ENCODE data around the gene CNTN3.
A peak's percentile ranks its signal among the peaks of the same experiment; 100 is the strongest.

The CNTN3 gene

DNA sequence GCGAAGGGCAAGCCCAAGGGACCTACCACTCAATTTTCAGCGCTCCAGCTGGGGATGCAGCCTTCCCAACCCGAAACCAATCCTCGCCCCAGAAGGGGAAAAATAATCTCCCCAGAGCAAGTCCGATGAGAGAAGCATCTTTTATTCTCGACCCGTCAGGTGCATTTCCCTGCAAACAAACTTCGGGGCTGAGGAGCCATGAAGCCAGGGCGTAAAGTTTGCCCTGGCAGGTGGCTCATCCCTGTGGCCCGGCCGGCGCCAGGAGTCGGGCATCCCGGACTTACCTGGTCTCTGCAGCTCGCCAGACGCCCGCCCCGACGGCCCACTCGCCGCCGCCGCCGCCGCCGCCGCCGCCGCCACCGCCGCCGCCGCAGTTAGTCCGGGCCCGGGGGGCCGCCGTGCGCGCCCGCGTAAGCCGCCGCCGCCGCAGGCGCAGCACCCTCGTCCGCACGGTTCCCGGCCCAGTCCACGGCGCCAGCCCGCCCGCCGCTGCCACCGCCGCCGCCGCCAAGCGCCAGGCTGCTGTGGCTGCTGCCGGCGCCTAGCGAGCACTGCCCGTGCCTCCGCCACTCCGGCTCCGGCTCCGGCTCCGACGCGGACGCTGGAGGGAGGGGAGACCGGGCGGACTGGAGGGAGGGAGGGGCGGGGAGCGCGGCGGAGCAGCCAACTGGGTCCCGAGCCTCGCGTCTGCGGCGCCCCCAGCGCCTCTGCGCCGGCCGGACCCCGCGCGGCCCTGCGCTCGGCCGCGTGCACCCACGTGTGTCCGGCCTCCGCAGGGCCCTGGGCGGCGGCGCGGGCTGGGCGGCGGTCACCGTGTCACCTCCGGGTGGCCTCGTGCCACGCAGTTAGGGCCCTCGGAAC lies at the start of gene CNTN3:
Gene CNTN3 (minus strand): TSS at position 553 of the 861 bp plus-strand sequence. CDS start 93,547 bp downstream, outside the sequence.
- DNase-seq, result peak; percentile 5 to 6

DNA sequence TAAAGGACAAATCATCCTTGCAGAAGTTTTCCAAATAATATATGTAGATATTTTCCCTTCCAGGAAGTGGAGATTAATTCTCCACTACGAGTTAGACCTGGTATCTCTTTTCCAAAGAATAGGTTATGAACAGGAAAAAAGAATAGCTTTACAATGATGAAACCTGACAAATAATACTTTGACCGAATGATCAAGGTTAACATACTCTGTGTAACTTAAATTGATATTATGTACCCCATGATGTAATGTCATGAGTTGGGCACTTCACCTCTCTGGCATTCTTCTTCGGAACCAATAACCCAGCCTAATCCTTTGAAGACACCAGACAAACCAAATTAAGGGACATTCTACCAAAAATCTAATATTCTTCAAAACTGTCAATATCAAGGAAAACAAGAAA lies 48.7 kb upstream of the CNTN3 start:
- no peak for DNase-seq

DNA sequence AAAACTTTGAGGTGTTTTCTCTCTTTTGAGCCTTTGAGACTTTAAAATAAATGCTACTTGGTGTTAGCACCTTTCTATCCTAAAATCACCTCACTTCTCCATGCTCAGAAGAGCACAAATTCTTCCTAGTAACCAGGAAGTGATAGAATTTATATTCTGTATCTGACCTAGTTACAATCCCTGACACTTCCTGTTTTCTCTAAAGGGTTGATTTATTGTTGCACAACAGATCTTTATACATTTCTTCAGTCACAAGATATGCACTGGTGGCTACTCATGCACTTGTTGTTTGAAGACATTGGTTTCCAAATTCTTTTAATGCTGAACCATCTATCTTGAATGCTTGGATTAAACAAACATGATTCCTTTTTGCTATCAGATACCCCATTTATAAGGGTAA lies 47.2 kb upstream of the CNTN3 start:
- DNase-seq, result no peak

DNA sequence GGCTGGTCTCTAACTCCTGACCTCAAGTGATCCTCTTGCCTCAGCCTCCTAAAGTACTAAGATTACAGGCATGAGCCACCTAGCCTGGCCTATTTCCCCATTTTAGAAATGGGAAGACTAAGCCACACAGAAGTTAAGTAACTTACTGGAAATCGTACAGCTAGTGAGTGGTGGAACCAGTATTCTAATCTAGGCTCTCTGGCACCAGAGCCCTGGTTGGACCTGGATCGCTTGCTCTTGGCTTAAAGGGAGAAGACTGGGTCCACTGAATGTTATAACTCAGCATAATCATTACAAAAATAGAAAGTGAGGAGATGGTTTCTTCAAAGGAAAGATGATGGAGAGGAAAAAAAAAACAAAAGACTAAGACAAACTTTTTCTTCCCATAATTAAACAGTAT lies 37.4 kb upstream of the CNTN3 start:
- no peak for DNase-seq

DNA sequence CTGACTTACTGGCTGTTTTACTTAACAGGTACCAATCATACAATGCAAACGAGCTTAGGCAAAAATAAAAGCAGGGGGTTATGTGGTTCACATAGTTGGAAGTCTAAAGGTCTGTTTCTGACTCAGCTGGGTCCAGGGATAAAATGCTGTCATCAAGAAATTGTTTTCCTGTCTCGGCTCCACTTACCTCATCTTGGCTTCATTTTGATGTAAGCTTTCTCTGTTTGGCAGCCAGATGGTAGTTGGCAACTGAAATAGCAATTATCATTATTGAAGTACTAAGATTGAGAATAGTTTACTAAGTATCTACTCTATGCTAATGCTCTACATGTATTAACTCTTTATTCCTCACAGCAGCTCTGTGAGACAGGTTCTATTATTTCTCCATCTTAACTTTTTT lies 36.8 kb upstream of the CNTN3 start:
- no peak for DNase-seq

DNA sequence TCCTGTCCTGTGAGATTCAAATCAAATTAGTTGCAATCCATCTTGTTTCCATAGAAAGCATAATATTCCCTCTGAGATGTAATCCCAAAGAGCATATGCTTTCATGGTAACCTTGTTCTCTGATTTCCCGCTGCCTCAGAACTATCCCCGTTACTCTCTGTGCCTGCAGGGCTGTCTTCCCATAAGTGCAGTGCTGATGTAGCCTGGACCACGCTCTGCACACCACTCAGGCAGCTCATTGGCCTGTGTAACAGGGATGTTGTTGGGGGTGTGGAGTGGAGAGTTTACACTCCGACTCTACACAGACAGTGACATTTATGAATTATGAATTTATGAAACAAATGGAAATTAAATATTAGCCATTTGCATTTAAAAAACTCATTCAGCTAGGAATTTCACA lies 33.6 kb upstream of the CNTN3 start:
- no peak for DNase-seq

DNA sequence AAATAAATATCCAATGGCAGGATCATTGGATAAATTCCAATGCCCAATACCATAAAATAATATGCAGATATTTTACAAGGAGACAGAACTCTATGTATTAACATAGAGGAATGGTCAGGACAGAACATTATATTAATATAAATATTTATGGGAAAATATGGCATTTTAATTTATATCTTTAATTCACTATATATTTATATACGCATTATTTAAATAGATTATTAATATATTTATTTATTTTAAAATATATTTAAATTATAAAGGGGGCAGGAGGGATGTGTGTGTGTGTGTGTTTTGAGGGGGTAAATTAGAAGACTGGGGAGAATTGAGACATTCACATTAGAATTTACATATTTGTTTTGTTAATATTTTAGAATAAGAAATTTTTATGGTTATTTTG lies 31.6 kb upstream of the CNTN3 start:
- no peak for DNase-seq

DNA sequence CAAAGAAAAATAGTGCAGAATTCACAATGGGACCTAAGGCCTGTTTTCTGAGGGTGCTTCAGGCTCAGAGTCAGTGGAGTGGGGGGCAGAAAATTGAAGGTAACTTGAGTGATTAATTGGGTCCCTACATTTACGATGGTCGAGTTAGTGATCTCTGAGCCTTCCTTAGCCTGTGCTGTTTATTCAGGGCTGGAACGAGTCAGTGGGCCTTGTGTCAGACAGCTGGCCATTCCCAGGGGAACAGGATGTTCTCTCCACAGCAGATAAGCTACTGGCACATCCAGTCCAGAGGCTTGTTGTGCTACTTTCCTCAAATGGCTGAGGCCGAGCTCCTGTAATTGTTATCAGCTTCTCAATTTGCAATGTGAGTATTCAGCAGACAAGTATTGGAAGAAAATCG lies 29.2 kb upstream of the CNTN3 start:
- no peak for DNase-seq

DNA sequence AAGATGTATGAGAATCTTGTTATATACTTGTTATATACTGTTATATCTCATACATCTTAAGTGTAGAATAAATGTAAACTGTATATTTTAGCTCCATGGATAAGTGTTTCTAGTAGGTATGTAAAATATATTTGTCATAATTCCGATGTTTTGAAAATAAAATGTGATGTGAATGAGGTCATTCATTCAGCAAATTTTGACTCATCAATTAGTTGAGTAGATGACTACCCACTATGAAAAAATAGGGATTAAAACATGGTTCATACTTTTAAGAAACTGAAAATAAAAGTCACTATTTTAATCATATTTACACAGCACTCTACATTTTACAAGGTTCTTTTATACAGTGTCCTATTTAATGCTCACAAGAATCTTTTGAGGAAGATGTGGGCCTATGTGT lies 28.4 kb upstream of the CNTN3 start:
- DNase-seq, result no peak

DNA sequence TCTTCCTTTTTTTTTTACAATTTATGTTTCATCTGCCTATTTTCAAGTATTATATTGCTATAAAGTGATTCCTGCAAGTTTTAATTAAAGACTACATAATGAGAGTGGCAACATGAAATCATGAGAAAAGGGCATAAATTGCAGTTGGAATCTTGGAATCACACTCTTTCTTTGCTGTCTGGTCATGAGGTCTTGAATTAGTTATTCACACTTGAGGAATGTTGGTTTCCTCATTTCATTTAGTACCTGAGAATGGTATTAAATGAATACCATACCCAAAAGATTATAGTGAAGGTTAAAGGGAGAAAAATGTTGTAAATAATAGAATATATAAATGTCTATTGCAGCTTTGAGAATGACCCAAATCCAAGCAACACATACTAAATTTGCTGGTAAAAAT lies 25.8 kb upstream of the CNTN3 start:
- DNase-seq, result no peak

DNA sequence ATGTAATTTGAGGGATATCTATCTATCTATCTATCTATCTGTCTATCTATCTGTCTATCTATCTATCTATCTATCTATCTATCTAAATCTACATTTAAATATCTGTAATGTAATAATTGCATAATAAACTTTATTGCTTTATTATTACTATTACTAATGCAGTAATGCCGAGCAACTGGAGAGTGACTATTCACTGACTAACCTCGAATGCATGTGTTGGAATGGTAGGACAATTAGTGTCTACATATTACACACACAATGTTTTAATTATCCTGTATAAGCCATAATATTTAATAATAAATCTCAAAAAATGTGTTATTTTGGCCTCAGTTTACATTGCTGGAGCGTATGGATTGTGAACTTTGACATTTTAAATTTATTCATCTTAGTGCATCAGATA lies 25.2 kb upstream of the CNTN3 start:
- no peak for DNase-seq

DNA sequence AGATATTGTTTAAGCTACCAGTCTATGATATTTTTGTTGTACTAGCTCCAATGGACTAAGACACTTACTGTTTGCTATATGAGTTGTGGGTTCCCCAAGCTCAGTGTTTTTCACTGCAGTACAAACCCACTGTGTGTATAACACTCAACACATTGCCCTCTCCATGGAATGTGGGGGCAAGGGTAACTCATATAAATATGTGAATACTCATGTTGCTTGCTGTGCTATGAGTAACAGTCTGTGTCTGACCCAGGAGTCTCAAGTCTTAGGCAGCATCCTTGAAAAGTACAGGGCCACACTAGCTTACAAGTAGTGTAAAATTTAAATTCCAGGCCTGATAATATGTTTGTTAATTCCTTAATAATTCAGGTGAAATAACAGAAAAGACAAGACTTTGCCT lies 22.5 kb upstream of the CNTN3 start:
- DNase-seq, result no peak

DNA sequence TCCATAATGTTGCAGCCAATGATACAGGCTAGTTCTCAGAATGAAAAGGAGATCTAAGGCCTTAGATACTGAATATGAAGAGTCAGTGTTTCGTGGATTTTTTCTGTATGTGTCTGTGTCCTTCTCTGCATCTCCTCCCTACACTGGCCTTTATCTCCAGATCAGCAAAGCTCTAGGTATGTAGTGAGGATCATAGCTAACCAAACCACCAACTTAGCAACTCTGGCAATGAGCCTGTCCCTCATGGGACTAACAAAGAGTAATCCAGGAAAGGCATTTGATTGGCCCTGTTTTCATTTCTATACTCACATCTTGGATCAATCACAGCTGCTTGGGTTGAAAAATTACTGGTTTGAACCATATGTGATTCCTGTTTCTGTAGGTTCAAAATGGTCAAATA lies 18.6 kb upstream of the CNTN3 start:
- DNase-seq, result no peak

DNA sequence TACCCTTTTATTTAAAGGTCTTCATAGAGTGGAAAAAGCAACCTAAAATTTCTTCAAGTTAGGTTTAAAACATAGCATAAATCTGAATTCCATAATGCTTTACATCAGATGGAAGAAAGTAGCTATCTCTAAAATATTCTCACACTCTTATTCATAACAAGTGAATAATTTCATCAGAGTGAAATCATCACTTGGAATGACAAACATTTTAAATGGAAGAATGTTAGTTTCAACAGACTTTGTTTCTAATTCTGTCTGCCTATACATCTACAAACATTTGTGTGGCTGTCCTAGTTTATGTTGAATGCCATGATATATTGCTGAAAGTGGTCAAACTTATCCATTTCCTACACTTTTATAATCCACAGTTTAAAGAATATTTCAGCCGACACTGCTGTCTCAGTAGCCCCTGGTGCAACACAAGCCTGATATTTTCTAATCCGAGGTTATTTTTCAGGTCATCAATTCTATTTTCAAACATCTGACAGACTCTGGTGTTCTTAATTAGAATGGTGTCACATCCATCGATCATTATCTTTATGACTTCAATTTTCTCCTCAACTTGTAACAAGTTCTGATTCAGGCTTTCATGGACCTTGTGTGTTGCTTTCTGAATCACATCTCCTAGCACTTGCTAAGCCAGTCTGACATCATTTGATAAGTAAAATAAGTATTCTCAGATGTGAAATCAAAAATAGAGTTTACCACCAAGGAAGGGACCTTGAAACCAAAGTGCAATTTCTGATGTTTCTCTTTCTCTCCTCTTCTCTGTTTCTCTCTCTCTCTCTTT lies 17.1 kb upstream of the CNTN3 start:
- DNase-seq, result no peak

DNA sequence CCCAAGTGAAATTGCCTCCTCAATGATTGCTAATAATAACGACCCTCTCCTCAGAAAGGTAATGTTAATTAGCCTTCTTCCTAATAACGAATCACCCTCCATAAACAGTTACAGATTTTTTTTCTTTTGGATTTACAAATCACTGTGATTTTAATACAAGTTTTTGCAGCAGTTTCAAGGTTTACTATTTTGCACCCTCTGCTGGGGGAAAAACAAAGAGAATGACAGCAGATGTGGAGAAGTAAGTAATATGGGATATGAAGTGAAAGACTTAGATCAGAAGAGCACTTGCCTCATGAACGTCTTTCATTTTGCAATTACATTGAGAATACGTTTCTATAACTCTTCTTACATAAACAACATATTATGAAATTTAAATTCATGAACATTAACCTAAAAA lies 16.1 kb upstream of the CNTN3 start:
- no peak for DNase-seq

DNA sequence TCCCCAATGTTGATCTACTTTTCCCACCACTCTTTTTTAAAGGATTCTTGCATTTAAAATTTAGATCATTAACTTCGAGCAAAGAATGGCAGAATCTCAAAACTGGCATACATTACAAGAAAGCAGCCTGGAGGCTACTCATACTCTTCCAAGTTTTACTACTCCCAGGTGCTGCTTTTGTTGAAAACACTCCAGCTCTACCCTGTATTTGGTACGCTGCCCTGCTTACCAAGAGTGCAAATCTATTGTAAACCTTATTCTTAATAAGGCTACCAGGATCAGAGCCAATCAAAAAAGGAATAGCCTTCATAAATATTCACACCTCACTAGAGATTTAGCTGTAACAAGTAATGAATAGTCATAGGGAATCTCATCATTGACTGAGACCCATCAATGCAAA lies 11.6 kb upstream of the CNTN3 start:
- no peak for DNase-seq

DNA sequence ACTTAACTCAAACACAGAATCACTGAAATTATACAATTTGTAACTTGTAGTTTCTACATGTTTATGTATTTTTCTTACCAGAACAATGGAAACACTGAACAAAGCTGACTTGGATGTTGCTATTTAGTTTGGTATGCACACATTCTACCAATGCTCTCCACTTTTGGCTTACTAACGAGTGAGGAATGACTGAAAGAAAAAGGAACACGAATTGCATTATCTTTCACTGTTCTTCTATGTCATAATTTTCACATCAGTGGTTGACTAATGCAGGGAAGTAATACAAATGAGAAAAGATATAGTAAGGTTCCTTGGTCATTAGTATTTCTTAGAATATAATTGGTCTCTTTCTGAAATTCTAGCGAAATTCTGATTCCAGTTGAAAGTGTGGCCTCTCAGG lies 9.8 kb upstream of the CNTN3 start:
- DNase-seq, result no peak

DNA sequence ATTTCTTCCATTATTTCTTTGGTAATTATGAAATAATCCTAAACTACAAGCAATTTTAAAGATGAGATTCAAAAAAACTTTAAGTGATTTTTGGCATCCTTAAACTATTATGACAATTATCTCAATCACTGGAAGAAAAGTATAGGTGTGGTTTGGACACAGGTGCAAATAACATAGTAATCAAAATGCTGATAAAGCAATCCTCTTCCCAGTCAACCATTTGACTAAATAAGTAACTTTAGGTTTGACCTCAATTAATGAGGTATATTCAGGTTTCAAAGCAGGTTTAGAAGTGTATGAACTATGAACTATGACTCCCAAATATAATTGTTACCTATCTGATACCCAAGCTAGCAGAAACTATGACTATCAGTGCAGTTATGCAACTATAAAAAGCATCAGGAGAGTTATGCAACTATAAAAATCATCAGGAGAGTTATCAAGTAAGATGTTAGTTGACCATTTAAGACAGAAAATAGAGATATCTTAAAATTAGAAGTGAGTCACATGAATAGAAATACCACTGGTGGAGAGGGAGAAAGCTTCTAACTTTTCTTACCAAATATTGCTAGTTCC lies 8.9 kb upstream of the CNTN3 start:
- no peak for DNase-seq

DNA sequence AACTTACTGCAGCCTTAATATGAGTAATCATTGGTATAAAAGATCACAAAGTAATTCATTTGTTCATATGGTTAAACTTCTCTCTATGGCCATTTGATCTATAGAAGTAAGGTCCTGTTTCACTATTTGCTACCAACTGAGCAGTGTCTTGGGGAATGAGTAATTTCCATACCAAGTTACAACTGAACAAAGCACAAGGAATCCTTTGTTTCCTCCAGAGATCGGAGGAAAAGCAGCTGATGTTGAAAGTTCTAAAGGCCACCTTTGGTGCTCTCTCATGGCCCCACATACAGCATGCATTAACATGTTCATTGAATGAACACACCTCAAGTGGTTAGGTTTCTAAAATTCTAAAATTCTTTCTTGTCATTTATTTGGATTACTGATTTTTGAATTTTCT lies 7.1 kb upstream of the CNTN3 start:
- no peak for DNase-seq

DNA sequence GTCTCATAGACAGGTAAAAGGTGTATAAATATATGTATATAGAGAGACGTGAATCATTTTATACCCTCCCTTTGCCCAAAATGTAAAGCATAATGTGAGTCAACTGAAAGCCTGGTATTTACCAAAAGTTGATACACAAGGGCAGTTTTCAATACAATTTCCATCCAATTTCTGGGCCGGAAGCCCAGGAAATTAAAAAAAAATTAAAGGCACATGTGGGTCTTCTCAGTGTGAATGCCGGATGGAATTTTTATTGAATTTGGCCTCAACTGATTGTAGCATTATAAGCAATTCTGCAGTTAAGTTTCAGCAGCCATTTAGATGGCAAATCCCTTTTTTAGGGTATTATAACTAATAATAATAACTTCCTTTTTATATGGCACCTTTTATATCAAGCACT lies 3.3 kb upstream of the CNTN3 start:
- DNase-seq, result no peak

DNA sequence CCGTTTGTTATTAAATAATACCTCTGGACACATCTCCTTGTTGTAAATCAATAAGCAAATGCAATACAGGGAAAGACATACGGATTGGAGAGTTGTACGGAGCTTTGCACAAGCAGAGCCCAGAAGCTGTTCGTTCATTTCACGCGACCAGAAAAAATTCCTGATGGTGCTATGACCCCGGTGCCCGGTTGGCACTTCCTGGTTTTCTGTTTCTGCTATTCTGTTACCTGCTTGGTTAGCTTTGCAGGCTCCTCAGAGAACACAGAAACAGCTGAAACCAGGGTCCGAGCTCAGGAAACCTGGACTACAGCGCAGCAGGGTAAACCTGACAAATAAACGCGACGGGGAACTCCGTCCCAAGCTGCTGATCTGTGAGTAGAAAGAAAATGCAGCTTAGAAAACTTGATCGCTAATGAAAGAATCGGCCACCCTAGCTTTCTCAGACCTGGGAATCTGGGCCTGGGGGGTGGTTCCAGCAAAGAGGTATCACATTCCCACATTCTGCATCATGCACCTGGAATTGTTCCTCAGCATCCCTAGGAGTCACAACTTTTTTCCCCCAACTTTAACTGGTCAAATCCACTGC lies 845 bp downstream of the CNTN3 start:
- no peak for DNase-seq

DNA sequence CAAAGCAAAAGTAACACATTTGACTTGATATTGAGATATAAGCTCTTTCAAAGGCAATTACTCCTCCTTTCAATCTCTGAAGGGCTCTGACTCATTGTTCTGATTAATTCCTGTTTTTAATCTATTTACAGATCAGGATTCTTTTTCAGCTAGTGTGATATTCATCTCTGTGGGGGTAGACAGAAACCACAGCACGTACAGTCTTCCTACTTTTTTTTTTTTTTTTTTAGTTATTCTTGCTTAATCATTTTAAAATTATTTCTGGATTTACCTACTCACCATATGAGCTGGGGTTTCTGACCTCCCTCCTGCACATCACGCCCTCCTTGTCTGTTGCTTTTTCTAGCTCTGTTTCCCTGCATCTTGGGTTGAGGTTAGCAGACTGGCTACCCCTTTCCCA lies 1.4 kb downstream of the CNTN3 start:
- DNase-seq, result no peak

DNA sequence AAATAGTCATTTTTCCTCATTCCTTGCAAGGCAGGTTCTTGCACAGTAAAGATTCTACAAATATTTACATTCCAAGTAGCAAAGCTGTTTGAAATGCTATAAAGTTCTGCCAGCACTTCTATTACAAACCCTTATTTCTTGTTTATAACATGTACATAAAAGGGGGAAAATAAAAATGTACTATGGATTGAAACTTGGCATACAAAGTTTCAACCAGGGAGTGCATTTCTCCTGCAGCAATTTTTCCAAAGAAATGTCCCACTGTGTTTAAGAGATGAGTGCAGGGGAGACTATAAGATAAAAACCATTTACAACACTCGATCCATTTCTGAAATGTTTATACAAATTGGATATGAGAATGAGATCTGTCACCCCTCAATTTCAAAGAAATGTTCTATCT lies 3.3 kb downstream of the CNTN3 start:
- DNase-seq, result no peak

DNA sequence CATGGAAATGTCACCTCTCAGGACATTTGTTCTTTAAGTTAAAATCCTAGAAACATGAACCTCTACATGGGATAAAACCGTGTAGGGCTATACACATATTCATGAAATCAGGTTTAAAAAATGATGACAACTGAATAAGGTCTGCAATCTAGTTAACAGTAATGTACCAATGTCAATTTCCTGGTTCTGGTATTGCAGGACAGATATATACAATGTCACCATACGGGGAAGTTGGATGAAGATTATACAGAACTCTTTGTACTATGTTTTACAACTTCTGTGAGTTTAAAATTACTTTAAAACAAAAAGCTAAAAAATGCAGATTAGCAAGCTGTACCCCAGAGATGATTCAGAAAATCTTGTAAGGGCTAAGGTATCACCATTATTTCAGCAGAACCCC lies 6.7 kb downstream of the CNTN3 start:
- no peak for DNase-seq
